Spleen (tissue), 11 donors: ENCODE measurements around the gene EEIG1. TPM values are rescaled to one million over a fixed set of nuclear protein-coding genes. Genes with fewer than 3 reads are reported as not detected.

Experiments used
- DNase-seq: peaks from one replicate; pipeline ENCODE4 v3.0.0-alpha.2; 2020
- H3K27ac ChIP-seq, 8 donors: fragments of 200-600 bp; sonication (generic) in 7 of 8; 1 replicate in 4 of 8; 2 replicates in 4 of 8; pipeline versions ENCODE4 v1.5.0 to v1.8.0; 2016 to 2021; ENCODE audit warnings: inconsistent platforms in 4 of 8, mild to moderate bottlenecking in 4 of 8, moderate library complexity in 1 of 8
- H3K27me3 ChIP-seq, 7 donors: fragments of 200-600 bp; sonication (generic) in 6 of 7; replicated peaks in 1 of 7; 1 replicate in 4 of 7; 2 replicates in 3 of 7; pipeline versions ENCODE4 v1.5.0 to v1.8.0; 2016 to 2021; ENCODE audit warnings: inconsistent platforms in 3 of 7, mild to moderate bottlenecking in 1 of 7
- H3K36me3 ChIP-seq, 6 donors: fragments of 200-600 bp; sonication (generic) in 5 of 6; 1 replicate in 4 of 6; 2 replicates in 2 of 6; pipeline versions ENCODE4 v1.5.0 to v1.8.0; 2016 to 2021; ENCODE audit warnings: inconsistent platforms in 2 of 6
- H3K4me1 ChIP-seq, 6 donors: fragments of 200-600 bp; sonication (generic) in 5 of 6; 1 replicate in 3 of 6; 2 replicates in 3 of 6; pipeline versions ENCODE4 v1.5.0 to v1.8.0; 2016 to 2021; ENCODE audit warnings: inconsistent platforms in 3 of 6
- H3K4me3 ChIP-seq, 8 donors: fragments of 200-600 bp; sonication (generic) in 7 of 8; 1 replicate in 4 of 8; 2 replicates in 4 of 8; pipeline versions ENCODE4 v1.5.0 to v1.8.0; 2016 to 2021; ENCODE audit warnings: inconsistent platforms in 4 of 8, mild to moderate bottlenecking in 4 of 8, moderate library complexity in 2 of 8
- H3K9me3 ChIP-seq, 8 donors: fragments of 200-600 bp; sonication (generic) in 7 of 8; 1 replicate in 4 of 8; 2 replicates in 4 of 8; pipeline versions ENCODE4 v1.5.0 to v1.8.0; 2016 to 2021; ENCODE audit warnings: inconsistent platforms in 4 of 8
- POLR2A ChIP-seq, 3 donors: fragments of 450-650 bp; IDR thresholded peaks; one replicate each; pipeline ENCODE4 v1.5.1; 2017; ENCODE audit warnings: antibody characterized with exemption in 3 of 3, mild to moderate bottlenecking in 1 of 3
- POLR2AphosphoS5 ChIP-seq, 3 donors: sonication (generic); formaldehyde crosslinking; IDR thresholded peaks; one replicate each; pipeline ENCODE4 v1.5.1; 2017; ENCODE audit warnings: antibody characterized with exemption in 3 of 3
- WGBS, 5 donors: extraction: QIAGEN DNeasy Blood & Tissue Kit in 3 of 5; methylation state at CpG; one replicate each; pipeline versions ENCODE4 v1.1.5 to v1.1.7; 2013 to 2018; 5-methylcytosine and 5-hydroxymethylcytosine counted together
- intact Hi-C: fragments of 100-400 bp; cut with DNase I; formaldehyde crosslinking; loops from one replicate; pipeline ENCODE4 v1.15.0; 2023; ENCODE audit warnings: low total_unique reads
- polyA plus RNA-seq, 3 donors: library from polyadenylated mRNA; stranded (reverse); fragments of 200-250 nt; gene quantifications; one replicate each; pipeline ENCODE4 v1.2.1, GENCODE V29; 2013
- total RNA-seq, 7 donors: library from RNA; depleted of rRNA in 3 of 7; stranded (reverse); fragments of >200 nt in 3 of 7; fragmentation: NEBNext Ultra II Directional in 4 of 7; extraction: Animal tissue kit (Norgen Biotek cat#: 25700) in 4 of 7; gene quantifications; one replicate each; pipeline versions ENCODE4 v1.1.0 to v1.2.1, GENCODE V29; 2016 to 2021
- TF ChIP-seq, protein P1 (sequence below), 11 experiments: fragments of 200-600 bp in 7 of 11; fragments of 450-650 bp in 4 of 11; sonication (generic) in 4 of 11; IDR thresholded peaks in 8 of 11; conservative IDR thresholded peaks in 3 of 11; 1 replicate in 7 of 11; 2 replicates in 4 of 11; pipeline versions ENCODE4 v1.4.0 to v1.8.0; 2016 to 2021; ENCODE audit warnings: antibody characterized with exemption in 11 of 11, inconsistent platforms in 4 of 11, mild to moderate bottlenecking in 1 of 11
- donor health status: healthy with polysubstance abuse.
- donor health status: DM: no; HTN: no; CAD: no; lungs with moderate emphysema.
- donor health status: DM: no; HTN: no; CAD: no.
- donor health status: Bipolar disorder and iron deficiency.
- donor health status: healthy.
- donor health status: DM: no; HTN: no; CAD: no.
- donor health status: DM: yes; HTN: yes; CAD: no.

The EEIG1 gene
- total and polyA plus RNA-seq, 10 donors = 27.3 to 102 (median 35.2) TPM

DNA sequence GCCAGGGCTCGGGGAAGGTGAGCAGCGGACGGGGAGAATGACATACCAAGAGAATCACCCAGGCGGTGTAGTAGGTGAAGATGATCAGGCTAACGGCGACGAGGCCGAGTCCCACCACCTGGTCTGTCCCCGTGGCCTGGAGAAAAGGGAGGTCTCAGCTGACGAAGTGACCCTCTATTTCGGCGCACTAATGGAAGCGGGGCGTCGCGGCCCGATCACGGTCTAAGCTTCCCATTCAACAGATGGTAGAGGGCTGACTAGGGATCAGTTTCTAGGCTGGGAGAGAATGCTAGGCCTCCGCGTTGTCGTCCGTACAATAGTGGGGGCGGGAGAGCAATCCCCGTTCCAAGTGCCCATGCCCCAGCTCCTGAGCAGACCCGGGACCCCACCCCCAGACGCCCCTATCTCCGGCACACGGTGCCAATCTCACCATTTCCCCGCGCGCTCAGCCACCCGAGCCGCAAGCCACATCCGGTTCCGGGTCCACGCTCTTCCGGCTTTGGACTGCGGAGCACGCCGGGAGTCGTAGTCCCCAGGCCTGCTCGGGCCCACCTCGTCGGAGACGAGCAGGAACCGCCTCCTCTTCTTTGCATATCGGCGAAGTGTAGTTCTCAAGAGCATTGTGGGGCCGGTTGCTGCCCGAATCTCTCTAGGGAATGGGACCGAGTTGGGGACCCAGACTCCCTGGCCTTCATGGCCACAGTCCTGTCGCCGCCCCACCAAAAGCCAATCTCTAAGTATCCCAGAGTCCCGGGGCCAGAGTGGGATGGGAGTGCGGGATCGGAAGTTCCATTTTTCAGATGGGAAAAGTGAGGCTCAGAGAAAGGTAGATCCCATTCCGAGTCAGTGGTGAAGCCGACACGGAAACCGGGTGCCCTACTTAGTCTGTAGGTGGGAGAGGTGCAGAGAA, 43.1 kb downstream of the EEIG1 start, which contains the start of gene DPM2:
DPM2 (minus strand) TSS at position 467 of the 910 bp plus-strand sequence; CDS start at position 433, 34 bp downstream.
- 5 to 8% (median 7%) methylated on average over 43 to 60 of the region's 60 CpGs for WGBS, 5 donors
- no peaks in the 10 kb centered on the region for H3K9me3 ChIP-seq
- peak; percentile 97 for DNase-seq

DNA sequence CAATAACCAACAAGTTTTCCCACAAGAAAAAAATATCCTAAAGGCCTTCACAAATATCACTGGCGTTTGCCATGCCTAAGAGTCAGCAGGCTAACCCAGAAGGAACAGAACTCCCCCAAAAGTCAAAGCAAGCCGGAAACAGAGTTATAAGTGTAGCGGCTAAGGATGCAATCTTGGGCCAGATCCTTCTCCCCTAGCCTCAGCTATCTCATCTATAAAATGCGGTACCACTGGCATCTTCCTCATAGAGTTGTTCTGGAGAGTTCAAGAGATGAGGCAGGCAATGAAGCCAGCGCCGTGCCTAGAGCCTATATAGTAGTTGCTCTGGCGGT, 43.8 kb downstream of the EEIG1 start:
- Histone ChIP-seq H3K27ac (peak overlapping the region; percentile 16 to 90 (median 75)), H3K36me3 (peaks cover 0 to 48% (median 5%) of the 10 kb centered on the region in 6 donors), H3K27me3 (no peaks in the 10 kb centered on the region), H3K4me3 (peak overlapping the region; percentile 61 to 92 (median 68)), H3K9me3 (no peaks in the 10 kb centered on the region), H3K4me1 (peaks cover 19 to 64% (median 40%) of the 10 kb centered on the region in 6 donors)
- WGBS, 5 donors = 10 to 16% (median 12%) methylated on average over 7 of the region's 7 CpGs
- intact Hi-C loops = no loop called here
- no peak for TF ChIP-seq POLR2AphosphoS5 (IDR thresholded peaks at IDR 0.05)
- DNase-seq = no peak

More for the DNA sequence above, 43.1 kb downstream of the EEIG1 start, which contains the start of gene DPM2:
- peaks cover 19 to 66% (median 42%) of the 10 kb centered on the region in 6 donors for H3K4me1 ChIP-seq
- H3K27ac ChIP-seq = peak within 1 kb of the TSS; percentile 16 to 90 (median 75)
- no peaks in the 10 kb centered on the region for H3K27me3 ChIP-seq
- intact Hi-C loops = no loop called here
- H3K4me3 ChIP-seq = peak within 1 kb of the TSS; percentile 61 to 92 (median 68)
- peaks cover 0 to 55% (median 10%) of the 10 kb centered on the region in 6 donors for H3K36me3 ChIP-seq
- TF ChIP-seq, protein P1, sequence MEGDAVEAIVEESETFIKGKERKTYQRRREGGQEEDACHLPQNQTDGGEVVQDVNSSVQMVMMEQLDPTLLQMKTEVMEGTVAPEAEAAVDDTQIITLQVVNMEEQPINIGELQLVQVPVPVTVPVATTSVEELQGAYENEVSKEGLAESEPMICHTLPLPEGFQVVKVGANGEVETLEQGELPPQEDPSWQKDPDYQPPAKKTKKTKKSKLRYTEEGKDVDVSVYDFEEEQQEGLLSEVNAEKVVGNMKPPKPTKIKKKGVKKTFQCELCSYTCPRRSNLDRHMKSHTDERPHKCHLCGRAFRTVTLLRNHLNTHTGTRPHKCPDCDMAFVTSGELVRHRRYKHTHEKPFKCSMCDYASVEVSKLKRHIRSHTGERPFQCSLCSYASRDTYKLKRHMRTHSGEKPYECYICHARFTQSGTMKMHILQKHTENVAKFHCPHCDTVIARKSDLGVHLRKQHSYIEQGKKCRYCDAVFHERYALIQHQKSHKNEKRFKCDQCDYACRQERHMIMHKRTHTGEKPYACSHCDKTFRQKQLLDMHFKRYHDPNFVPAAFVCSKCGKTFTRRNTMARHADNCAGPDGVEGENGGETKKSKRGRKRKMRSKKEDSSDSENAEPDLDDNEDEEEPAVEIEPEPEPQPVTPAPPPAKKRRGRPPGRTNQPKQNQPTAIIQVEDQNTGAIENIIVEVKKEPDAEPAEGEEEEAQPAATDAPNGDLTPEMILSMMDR (IDR thresholded peaks at IDR 0.05 in 8 of 11, conservative IDR thresholded peaks at IDR 0.05 in 3 of 11) = peak in 1 of 11 experiments; percentile 24
- TF ChIP-seq POLR2A (IDR thresholded peaks at IDR 0.05) (peak in 1 of 3 donors; percentile 39), POLR2AphosphoS5 (IDR thresholded peaks at IDR 0.05) (peak; percentile 96 to 98 (median 98))

DNA sequence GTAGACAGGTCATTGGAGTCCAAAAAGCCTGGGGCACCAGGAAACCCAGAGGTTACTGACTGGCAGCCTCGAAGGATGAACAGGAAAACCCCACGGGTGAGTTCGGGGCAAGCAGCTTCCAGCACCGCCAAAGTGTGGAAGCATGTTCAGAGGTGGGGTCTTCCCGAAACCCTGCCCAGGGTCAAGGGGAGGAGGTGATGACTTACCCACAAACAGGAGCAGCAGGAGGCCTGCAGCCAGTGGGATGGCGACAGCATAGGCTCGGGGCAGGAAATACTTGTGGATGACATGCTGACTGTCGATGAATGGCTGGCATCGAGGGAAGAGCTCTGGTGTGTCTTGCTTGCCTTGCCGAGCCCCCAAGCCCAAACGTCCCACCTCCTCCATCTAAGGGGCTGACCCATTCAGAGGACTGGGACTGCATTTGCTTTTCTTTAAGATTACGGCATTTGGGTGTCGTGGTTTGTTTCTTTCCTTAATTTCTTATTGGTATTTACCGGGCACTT, 44.4 kb downstream of the EEIG1 start:
- H3K4me3 ChIP-seq = peak overlapping the region in 6 of 8 donors; percentile 61 to 92 (median 65)
- peaks cover 20 to 64% (median 43%) of the 10 kb centered on the region in 6 donors for H3K4me1 ChIP-seq
- no peak for TF ChIP-seq POLR2AphosphoS5 (IDR thresholded peaks at IDR 0.05)
- no peak for TF ChIP-seq POLR2A (IDR thresholded peaks at IDR 0.05)
- TF ChIP-seq, protein P1 (IDR thresholded peaks at IDR 0.05 in 8 of 11, conservative IDR thresholded peaks at IDR 0.05 in 3 of 11) = no peak
- DNase-seq = no peak
- H3K36me3 ChIP-seq = peaks cover 0 to 42% (median under 1%) of the 10 kb centered on the region in 6 donors
- intact Hi-C loops = no loop called here
- peaks cover 0 to 2% (median 0%) of the 10 kb centered on the region in 7 donors for H3K27me3 ChIP-seq
- 68 to 80% (median 69%) methylated on average over 13 to 14 of the region's 14 CpGs for WGBS, 5 donors
- H3K9me3 ChIP-seq = no peaks in the 10 kb centered on the region
- H3K27ac ChIP-seq = peak overlapping the region in 1 of 8 donors; percentile 84

DNA sequence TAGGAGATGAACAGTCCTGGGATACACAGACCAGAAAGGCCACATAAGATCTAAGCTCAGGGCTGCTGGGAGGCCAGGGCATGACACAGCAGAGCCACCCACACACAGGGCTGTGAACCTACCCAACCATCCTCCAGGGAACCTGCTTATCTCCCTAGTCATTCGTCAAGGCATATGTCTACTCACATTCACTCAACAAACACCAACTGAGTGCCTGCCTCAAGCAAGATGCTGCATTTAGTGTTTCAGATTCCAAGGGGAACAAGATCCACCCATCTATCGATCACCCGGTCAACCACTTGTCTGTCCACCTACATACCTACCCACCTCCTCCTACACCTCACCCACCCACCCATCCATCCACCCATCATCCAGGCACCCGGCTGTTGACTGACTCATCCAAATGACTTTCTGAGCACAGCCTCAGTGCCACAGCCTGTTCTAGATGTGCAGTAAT, 45.0 kb downstream of the EEIG1 start:
- WGBS, 5 donors = 69 to 86% (median 80%) methylated on average over 4 of the region's 4 CpGs
- peaks cover 0 to 6% (median 0%) of the 10 kb centered on the region in 7 donors for H3K27me3 ChIP-seq
- no peak for TF ChIP-seq POLR2AphosphoS5 (IDR thresholded peaks at IDR 0.05)
- no peak for TF ChIP-seq POLR2A (IDR thresholded peaks at IDR 0.05)
- TF ChIP-seq, protein P1 (IDR thresholded peaks at IDR 0.05 in 8 of 11, conservative IDR thresholded peaks at IDR 0.05 in 3 of 11) = no peak
- intact Hi-C loops = no loop called here
- H3K36me3 ChIP-seq = peaks cover 0 to 36% (median 0%) of the 10 kb centered on the region in 6 donors
- H3K4me1 ChIP-seq = peaks cover 26 to 64% (median 49%) of the 10 kb centered on the region in 6 donors
- H3K27ac ChIP-seq = no peak overlapping the region
- DNase-seq = no peak
- no peaks in the 10 kb centered on the region for H3K9me3 ChIP-seq
- H3K4me3 ChIP-seq = peak overlapping the region in 1 of 8 donors; percentile 92
